IMR-90 (cell line): ENCODE results near the gene OXLD1. TPM values are rescaled to one million over a fixed set of nuclear protein-coding genes. Genes with fewer than 3 reads are reported as not detected.

Experiments
- ATAC-seq: fragments of 200-7000 bp; cut with Tn5 transposase; 2 replicates; pipeline ENCODE4 v1.9.1; 2020; ENCODE audit warnings: low read depth, mild to moderate bottlenecking, moderate library complexity
- BruUV-seq: library from RNA; stranded (reverse); fragments of 400-500 nt; replicated peaks from 2 replicates; lab custom pipeline; 2021; lab: Mats Ljungman, UMichigan
- CTCF ChIA-PET: fragments of 300-600 bp; formaldehyde crosslinking; extraction: SDS; loops from one replicate; lab custom pipeline; 2021; ENCODE audit warnings: antibody characterized with exemption; lab: Yijun Ruan, JAX
- POLR2A ChIA-PET: fragments of 300-600 bp; sonication (Branson Sonifier 250); formaldehyde crosslinking; loops from one replicate; lab custom pipeline; 2022; ENCODE audit warnings: antibody characterized with exemption; ENCODE audit not compliant: unreplicated experiment; lab: Charles Lee
- DNase-seq: peaks from one replicate; pipeline ENCODE4 v3.0.0; 2013
- H2AFZ ChIP-seq: replicated peaks from 2 replicates; pipeline ENCODE3; 2013; ENCODE audit warnings: low read length, mild to moderate bottlenecking; ENCODE audit not compliant: poor library complexity
- H2AK5ac ChIP-seq: 2 replicates; pipeline ENCODE4 v1.6.1; 2013; ENCODE audit warnings: low read depth, low read length, inconsistent platforms
- H2AK9ac ChIP-seq: replicated peaks from 2 replicates; pipeline ENCODE3; 2013; ENCODE audit warnings: mild to moderate bottlenecking, low read depth, low read length, moderate library complexity; ENCODE audit not compliant: poor library complexity
- H2BK120ac ChIP-seq: 2 replicates; pipeline ENCODE4 v1.6.1; 2013; ENCODE audit warnings: low read depth, low read length, inconsistent platforms
- H2BK15ac ChIP-seq: 3 replicates; pipeline ENCODE4 v1.6.1; 2013; ENCODE audit warnings: low read depth, low read length, inconsistent platforms
- H2BK20ac ChIP-seq: 2 replicates; pipeline ENCODE4 v1.6.1; 2013; ENCODE audit warnings: low read depth, mild to moderate bottlenecking, inconsistent platforms, low read length, moderate library complexity
- H2BK5ac ChIP-seq: 2 replicates; pipeline ENCODE4 v1.6.1; 2013; ENCODE audit warnings: mild to moderate bottlenecking, low read depth, low read length, inconsistent platforms; ENCODE audit not compliant: poor library complexity, severe bottlenecking
- H3K14ac ChIP-seq: replicated peaks from 2 replicates; pipeline ENCODE4 v1.6.1; 2013; ENCODE audit warnings: low read depth, low read length, inconsistent platforms
- H3K18ac ChIP-seq: 2 replicates; pipeline ENCODE4 v1.6.1; 2013; ENCODE audit warnings: low read depth, low read length, control low read depth
- H3K23ac ChIP-seq: 2 replicates; pipeline ENCODE4 v1.6.1; 2013; ENCODE audit warnings: low read depth, low read length, inconsistent platforms
- H3K27ac ChIP-seq: 2 replicates; pipeline ENCODE4 v1.5.1; 2013; ENCODE audit warnings: mild to moderate bottlenecking, control low read depth, low read length; ENCODE audit not compliant: insufficient read depth
- H3K27me3 ChIP-seq: 2 replicates; pipeline ENCODE4 v1.6.1; 2013; ENCODE audit warnings: low read length; ENCODE audit not compliant: control insufficient read depth, insufficient read depth
- H3K36me3 ChIP-seq: 2 replicates; pipeline ENCODE4 v1.6.1; 2013; ENCODE audit warnings: low read length, mixed read lengths; ENCODE audit not compliant: control insufficient read depth, insufficient read depth
- H3K4ac ChIP-seq: 2 replicates; pipeline ENCODE4 v1.6.1; 2013; ENCODE audit warnings: low read depth, low read length, inconsistent platforms
- H3K4me1 ChIP-seq: 2 replicates; pipeline ENCODE4 v1.6.1; 2013; ENCODE audit warnings: low read length, mixed read lengths; ENCODE audit not compliant: control insufficient read depth, insufficient read depth
- H3K4me2 ChIP-seq: 2 replicates; pipeline ENCODE4 v1.6.1; 2013; ENCODE audit warnings: low read depth, mild to moderate bottlenecking, control low read depth, low read length, moderate library complexity
- H3K4me3 ChIP-seq: 2 replicates; pipeline ENCODE4 v1.5.1; 2013; ENCODE audit warnings: low read depth, mild to moderate bottlenecking, control low read depth, low read length, moderate library complexity; ENCODE audit not compliant: insufficient read depth
- H3K56ac ChIP-seq: 2 replicates; pipeline ENCODE4 v1.6.1; 2013; ENCODE audit warnings: low read length, inconsistent platforms; ENCODE audit not compliant: insufficient read depth; ENCODE audit errors: extremely low read depth
- H3K79me1 ChIP-seq, 2 experiments: 2 replicates each; pipeline ENCODE4 v1.6.1; 2013; ENCODE audit warnings: low read length in 2 of 2, inconsistent platforms in 1 of 2, low read depth in 1 of 2
- H3K9ac ChIP-seq: 2 replicates; pipeline ENCODE4 v1.6.1; 2013; ENCODE audit warnings: low read depth, low read length, control low read depth
- H3K9me1 ChIP-seq: 2 replicates; pipeline ENCODE4 v1.6.1; 2013; ENCODE audit warnings: low read length, inconsistent platforms; ENCODE audit not compliant: insufficient read depth
- H3K9me3 ChIP-seq: 2 replicates; pipeline ENCODE4 v1.6.1; 2013; ENCODE audit warnings: low read length; ENCODE audit not compliant: control insufficient read depth, insufficient read depth
- H4K20me1 ChIP-seq: 2 replicates; pipeline ENCODE4 v1.6.1; 2013; ENCODE audit warnings: low read length, inconsistent platforms; ENCODE audit not compliant: insufficient read depth
- H4K5ac ChIP-seq: 2 replicates; pipeline ENCODE4 v1.6.1; 2013; ENCODE audit warnings: mild to moderate bottlenecking, low read depth, low read length, control low read depth
- H4K8ac ChIP-seq, 2 experiments: 2 replicates each; pipeline ENCODE4 v1.6.1; 2013; ENCODE audit warnings: low read depth in 2 of 2, low read length in 2 of 2, control low read depth in 1 of 2, inconsistent platforms in 1 of 2
- H4K91ac ChIP-seq: 2 replicates; pipeline ENCODE4 v1.6.1; 2013; ENCODE audit warnings: low read depth, low read length, inconsistent platforms; ENCODE audit not compliant: insufficient read depth
- MXI1 ChIP-seq: IDR thresholded peaks from 2 replicates; pipeline ENCODE4 v1.6.1; 2012; ENCODE audit warnings: low read depth, mild to moderate bottlenecking, low read length, moderate library complexity, borderline replicate concordance
- WGBS, 2 experiments: methylation state at CpG; one replicate each; pipeline versions ENCODE4 v1.1.5 to v1.1.7; 2013; ENCODE audit warnings: missing lambda C conversion rate in 2 of 2; ENCODE audit not compliant: insufficient read length in 1 of 2; ENCODE audit errors: extremely low coverage in 2 of 2; 5-methylcytosine and 5-hydroxymethylcytosine counted together
- dilution Hi-C: fragments of 300-500 bp; cut with HindIII; formaldehyde crosslinking; loops from one replicate; pipeline ENCODE4 v1.14.3; 2018; ENCODE audit warnings: low sequenced_read_pairs; ENCODE audit not compliant: unreplicated experiment
- in situ Hi-C: fragments of 300-500 bp; cut with MboI; formaldehyde crosslinking; loops from 3 replicates; pipeline ENCODE4 v1.14.3; 2019; ENCODE audit warnings: low sequenced_read_pairs, inconsistent platforms, mixed read lengths
- intact Hi-C: fragments of 100-400 bp; cut with micrococcal nuclease; formaldehyde crosslinking; loops from 2 replicates; pipeline ENCODE4 v1.10.0; 2022
- polyA plus RNA-seq, 3 experiments: library from polyadenylated mRNA; depleted of rRNA; stranded (reverse); fragments of >200 nt; gene quantifications; 2 replicates each; pipeline ENCODE4 v1.2.3, GENCODE V29; 2012; ENCODE audit warnings: low replicate concordance in 1 of 3
- total RNA-seq: library from RNA; depleted of rRNA; stranded (reverse); fragments of >200 nt; gene quantifications from 2 replicates; pipeline ENCODE4 v1.2.3, GENCODE V29; 2012
- TF ChIP-seq, protein P1 (sequence below): conservative IDR thresholded peaks from 2 replicates; pipeline ENCODE4 v1.5.1; 2012; ENCODE audit warnings: mild to moderate bottlenecking, low read depth, low read length, improper control_type of control experiment

The OXLD1 gene
- total and polyA plus RNA-seq, 2 of the 4 experiments (the other 2 are of a cell fraction), result 9.9 to 22.3 TPM

DNA sequence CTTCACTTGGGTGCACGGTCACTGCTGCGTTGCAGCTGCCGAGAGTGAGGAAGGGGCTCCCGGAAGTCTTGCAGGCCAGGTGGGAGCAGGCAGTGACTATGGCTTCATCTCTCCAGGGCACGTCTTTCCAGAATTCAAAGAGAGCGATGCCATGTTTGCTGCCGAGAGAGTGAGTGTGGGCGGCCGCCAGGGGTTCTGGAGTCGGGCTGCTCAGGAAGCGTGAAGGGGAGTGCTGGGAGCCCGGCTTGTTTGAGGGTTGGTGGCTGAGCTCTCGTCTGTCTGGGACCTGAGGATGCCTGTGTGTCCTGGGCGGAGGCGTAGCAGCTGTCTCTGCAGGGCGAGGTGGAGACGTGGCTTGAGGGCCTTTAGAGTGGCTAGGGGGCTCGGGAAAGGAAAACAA, 23.7 kb upstream of the OXLD1 start:
- POLR2A ChIA-PET, result no interaction called here
- H3K79me1 ChIP-seq, result peaks cover 10 to 55% of the 10 kb centered on the region in 2 experiments
- ATAC-seq, result no peak
- WGBS, 2 experiments, result 92% methylated on average over 15 of the region's 18 CpGs; no CpG with 5 or more reads in 1 of the 2 experiments
- no peaks in the 10 kb centered on the region; the same call in 1 of the 2 replicates for H3K9me1 ChIP-seq
- no peak overlapping the region for H2BK120ac ChIP-seq
- H3K4me1 ChIP-seq, result peaks cover 5% of the 10 kb centered on the region
- H2AK5ac ChIP-seq, result no peak overlapping the region
- H3K27me3 ChIP-seq, result no peaks in the 10 kb centered on the region
- no peak overlapping the region for H2AFZ ChIP-seq
- no peaks in the 10 kb centered on the region for H3K9me3 ChIP-seq
- CTCF ChIA-PET, result no interaction called here
- H3K4me3 ChIP-seq, result no peak overlapping the region
- dilution Hi-C loops, result no loop called here
- no peak overlapping the region for H3K14ac ChIP-seq
- H3K23ac ChIP-seq, result no peak overlapping the region
- H3K56ac ChIP-seq, result no peak overlapping the region
- BruUV-seq, result no TSS peak
- H2BK15ac ChIP-seq, result no peak overlapping the region
- H2BK5ac ChIP-seq, result no peak overlapping the region
- H3K18ac ChIP-seq, result no peak overlapping the region
- H2AK9ac ChIP-seq, result no peak overlapping the region
- H2BK20ac ChIP-seq, result no peak overlapping the region
- no peak overlapping the region for H3K4ac ChIP-seq
- no peak overlapping the region for H4K91ac ChIP-seq
- TF ChIP-seq, protein P1, sequence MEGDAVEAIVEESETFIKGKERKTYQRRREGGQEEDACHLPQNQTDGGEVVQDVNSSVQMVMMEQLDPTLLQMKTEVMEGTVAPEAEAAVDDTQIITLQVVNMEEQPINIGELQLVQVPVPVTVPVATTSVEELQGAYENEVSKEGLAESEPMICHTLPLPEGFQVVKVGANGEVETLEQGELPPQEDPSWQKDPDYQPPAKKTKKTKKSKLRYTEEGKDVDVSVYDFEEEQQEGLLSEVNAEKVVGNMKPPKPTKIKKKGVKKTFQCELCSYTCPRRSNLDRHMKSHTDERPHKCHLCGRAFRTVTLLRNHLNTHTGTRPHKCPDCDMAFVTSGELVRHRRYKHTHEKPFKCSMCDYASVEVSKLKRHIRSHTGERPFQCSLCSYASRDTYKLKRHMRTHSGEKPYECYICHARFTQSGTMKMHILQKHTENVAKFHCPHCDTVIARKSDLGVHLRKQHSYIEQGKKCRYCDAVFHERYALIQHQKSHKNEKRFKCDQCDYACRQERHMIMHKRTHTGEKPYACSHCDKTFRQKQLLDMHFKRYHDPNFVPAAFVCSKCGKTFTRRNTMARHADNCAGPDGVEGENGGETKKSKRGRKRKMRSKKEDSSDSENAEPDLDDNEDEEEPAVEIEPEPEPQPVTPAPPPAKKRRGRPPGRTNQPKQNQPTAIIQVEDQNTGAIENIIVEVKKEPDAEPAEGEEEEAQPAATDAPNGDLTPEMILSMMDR, result no peak
- no peak for TF ChIP-seq MXI1
- no peak overlapping the region for H3K4me2 ChIP-seq
- peaks cover 92% of the 10 kb centered on the region for H4K20me1 ChIP-seq
- no peak overlapping the region for H3K27ac ChIP-seq
- intact Hi-C loops, result no loop called here
- no peak overlapping the region for H4K8ac ChIP-seq
- no peak overlapping the region for H3K9ac ChIP-seq
- DNase-seq, result no peak
- peaks cover 88% of the 10 kb centered on the region for H3K36me3 ChIP-seq
- H4K5ac ChIP-seq, result no peak overlapping the region
- in situ Hi-C loops, result no loop called here
